HEK293 (cell line): Measurements from ENCODE around the gene BLACAT1.

ENCODE experiments used
- KLF10 ChIP-seq: fragments of 450-650 bp; IDR thresholded peaks from 2 replicates; pipeline ENCODE4 v1.5.1; 2018; ENCODE audit warnings: missing biosample characterization, mild to moderate bottlenecking, missing genetic modification characterization
- ZNF777 ChIP-seq: fragments of 450-650 bp; formaldehyde crosslinking; IDR thresholded peaks from 2 replicates; pipeline ENCODE4 v1.5.1; 2017; ENCODE audit warnings: missing biosample characterization, missing genetic modification characterization, borderline replicate concordance
- TF ChIP-seq, protein P1 (sequence below): fragments of 450-650 bp; formaldehyde crosslinking; IDR thresholded peaks from 2 replicates; pipeline ENCODE4 v1.5.1; 2016; ENCODE audit warnings: missing biosample characterization, missing genetic modification characterization
- TF ChIP-seq, protein P2 (sequence below): fragments of 450-650 bp; formaldehyde crosslinking; conservative IDR thresholded peaks from 2 replicates; pipeline ENCODE4 v1.5.1; 2016; ENCODE audit warnings: low read depth, missing biosample characterization, missing genetic modification characterization
- TF ChIP-seq, protein P3 (sequence below): fragments of 450-650 bp; formaldehyde crosslinking; IDR thresholded peaks from 2 replicates; pipeline ENCODE4 v1.5.1; 2016; ENCODE audit warnings: missing biosample characterization, missing genetic modification characterization

DNA sequence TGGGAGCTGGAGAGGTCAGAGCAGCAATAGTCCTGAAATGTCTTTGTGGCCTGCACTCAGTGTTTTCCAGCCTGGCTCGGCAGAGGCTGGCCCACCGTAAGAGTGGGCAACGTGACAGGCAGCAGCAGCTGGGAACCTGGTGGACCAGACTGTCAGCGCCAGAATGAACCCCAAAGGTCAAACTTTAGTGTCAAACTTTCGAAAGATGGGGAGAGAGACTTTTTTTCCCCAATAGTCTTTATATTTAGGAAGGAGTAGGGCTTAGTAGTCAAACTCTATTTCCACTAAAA, 10.3 kb downstream of the BLACAT1 start:
- TF ChIP-seq, protein P1, sequence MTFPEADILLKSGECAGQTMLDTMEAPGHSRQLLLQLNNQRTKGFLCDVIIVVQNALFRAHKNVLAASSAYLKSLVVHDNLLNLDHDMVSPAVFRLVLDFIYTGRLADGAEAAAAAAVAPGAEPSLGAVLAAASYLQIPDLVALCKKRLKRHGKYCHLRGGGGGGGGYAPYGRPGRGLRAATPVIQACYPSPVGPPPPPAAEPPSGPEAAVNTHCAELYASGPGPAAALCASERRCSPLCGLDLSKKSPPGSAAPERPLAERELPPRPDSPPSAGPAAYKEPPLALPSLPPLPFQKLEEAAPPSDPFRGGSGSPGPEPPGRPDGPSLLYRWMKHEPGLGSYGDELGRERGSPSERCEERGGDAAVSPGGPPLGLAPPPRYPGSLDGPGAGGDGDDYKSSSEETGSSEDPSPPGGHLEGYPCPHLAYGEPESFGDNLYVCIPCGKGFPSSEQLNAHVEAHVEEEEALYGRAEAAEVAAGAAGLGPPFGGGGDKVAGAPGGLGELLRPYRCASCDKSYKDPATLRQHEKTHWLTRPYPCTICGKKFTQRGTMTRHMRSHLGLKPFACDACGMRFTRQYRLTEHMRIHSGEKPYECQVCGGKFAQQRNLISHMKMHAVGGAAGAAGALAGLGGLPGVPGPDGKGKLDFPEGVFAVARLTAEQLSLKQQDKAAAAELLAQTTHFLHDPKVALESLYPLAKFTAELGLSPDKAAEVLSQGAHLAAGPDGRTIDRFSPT: no peak
- TF ChIP-seq, protein P2, sequence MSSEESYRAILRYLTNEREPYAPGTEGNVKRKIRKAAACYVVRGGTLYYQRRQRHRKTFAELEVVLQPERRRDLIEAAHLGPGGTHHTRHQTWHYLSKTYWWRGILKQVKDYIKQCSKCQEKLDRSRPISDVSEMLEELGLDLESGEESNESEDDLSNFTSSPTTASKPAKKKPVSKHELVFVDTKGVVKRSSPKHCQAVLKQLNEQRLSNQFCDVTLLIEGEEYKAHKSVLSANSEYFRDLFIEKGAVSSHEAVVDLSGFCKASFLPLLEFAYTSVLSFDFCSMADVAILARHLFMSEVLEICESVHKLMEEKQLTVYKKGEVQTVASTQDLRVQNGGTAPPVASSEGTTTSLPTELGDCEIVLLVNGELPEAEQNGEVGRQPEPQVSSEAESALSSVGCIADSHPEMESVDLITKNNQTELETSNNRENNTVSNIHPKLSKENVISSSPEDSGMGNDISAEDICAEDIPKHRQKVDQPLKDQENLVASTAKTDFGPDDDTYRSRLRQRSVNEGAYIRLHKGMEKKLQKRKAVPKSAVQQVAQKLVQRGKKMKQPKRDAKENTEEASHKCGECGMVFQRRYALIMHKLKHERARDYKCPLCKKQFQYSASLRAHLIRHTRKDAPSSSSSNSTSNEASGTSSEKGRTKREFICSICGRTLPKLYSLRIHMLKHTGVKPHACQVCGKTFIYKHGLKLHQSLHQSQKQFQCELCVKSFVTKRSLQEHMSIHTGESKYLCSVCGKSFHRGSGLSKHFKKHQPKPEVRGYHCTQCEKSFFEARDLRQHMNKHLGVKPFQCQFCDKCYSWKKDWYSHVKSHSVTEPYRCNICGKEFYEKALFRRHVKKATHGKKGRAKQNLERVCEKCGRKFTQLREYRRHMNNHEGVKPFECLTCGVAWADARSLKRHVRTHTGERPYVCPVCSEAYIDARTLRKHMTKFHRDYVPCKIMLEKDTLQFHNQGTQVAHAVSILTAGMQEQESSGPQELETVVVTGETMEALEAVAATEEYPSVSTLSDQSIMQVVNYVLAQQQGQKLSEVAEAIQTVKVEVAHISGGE: no peak
- TF ChIP-seq, protein P3, sequence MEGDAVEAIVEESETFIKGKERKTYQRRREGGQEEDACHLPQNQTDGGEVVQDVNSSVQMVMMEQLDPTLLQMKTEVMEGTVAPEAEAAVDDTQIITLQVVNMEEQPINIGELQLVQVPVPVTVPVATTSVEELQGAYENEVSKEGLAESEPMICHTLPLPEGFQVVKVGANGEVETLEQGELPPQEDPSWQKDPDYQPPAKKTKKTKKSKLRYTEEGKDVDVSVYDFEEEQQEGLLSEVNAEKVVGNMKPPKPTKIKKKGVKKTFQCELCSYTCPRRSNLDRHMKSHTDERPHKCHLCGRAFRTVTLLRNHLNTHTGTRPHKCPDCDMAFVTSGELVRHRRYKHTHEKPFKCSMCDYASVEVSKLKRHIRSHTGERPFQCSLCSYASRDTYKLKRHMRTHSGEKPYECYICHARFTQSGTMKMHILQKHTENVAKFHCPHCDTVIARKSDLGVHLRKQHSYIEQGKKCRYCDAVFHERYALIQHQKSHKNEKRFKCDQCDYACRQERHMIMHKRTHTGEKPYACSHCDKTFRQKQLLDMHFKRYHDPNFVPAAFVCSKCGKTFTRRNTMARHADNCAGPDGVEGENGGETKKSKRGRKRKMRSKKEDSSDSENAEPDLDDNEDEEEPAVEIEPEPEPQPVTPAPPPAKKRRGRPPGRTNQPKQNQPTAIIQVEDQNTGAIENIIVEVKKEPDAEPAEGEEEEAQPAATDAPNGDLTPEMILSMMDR (tag by site-specific recombination): no peak
- TF ChIP-seq KLF10 (no peak), ZNF777 (tag by site-specific recombination) (no peak)
